Measurements from ENCODE around the gene RGP1. TPM values are rescaled to one million over a fixed set of nuclear protein-coding genes. Genes with fewer than 3 reads are reported as not detected.

The RGP1 gene
- total RNA-seq, 1 donor from 2014 or later = 26.5 TPM

DNA sequence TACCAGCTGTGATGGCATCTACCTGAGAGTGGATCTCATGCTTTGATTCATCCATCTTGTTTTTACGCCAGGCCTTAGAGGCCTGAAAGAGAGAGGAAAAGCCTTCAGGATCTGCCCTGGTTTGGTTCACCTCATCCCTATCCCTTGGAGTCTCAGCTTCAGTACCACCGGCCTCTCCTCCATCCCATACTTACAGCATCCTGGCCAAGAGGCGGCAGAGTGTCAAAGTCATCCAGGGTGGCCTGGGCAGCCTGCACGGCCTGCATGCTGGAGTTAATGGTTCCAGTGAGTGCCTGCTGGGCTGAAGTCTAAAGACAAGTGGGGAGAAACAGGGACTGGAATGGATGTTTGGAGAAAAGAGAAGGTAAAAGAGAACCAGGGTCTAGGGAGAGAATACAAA lies 29.5 kb upstream of the RGP1 start:
- intact Hi-C loops (cut with micrococcal nuclease) = no loop called here

DNA sequence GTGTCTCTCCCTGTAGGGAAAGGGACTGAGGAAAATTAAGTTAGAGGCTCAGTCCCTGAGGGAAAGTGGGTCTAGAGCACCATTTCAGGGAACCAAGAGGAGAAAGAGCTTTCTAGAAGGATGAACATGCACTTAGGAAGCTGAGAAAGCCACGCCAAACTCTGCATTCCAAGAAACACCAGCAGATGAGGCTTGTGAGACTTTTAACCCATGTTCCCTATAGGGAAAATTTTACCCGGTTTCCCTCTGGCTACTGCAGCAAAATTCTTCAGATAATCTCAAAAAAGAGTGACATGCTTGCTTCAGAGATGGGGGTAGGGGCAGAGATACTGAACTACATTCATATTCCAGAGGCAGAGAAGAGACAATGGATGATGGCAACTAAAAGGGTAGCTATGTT lies 25.7 kb upstream of the RGP1 start:
- intact Hi-C loops (cut with micrococcal nuclease) = no loop called here

DNA sequence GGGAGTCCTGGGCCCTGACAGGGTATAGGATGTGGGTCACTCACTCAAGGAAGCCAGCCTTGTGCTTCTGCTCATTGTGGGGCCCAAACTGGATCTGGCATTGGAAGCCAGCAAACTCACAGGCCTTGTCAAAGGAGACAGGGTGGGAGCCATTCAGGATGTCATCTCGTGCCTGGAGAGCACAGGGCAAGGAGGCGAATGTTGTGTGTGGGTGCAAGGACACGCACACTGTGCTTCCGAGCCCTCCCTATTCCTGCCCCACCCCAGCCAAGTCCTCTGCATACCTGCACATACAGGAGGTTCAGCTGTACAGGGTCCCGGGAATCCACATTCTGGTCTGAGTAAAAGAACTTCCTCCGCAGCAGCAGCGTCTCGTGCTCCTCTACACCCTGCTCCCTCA lies 25.2 kb upstream of the RGP1 start:
- intact Hi-C loops (cut with micrococcal nuclease) = no loop called here

DNA sequence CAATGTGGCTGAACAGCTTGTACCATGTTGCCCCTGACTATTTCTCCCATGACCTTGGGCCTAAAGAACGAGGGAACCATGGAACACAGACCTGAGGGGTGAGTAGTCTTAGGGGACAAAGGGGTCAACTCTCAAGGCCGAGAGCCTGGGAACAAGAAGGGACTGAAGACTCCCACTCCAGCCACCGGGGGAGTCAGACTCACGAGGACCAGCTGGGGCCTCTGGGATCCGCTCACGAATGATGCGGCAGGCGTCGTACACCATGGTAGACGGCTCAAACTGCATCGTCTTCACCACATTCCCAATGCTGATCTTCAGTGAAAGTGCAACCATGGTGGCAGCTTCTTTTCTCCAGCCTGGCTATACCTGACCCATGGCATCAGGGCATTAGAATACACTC lies 23.7 kb upstream of the RGP1 start:
- intact Hi-C loops (cut with micrococcal nuclease) = no loop called here

DNA sequence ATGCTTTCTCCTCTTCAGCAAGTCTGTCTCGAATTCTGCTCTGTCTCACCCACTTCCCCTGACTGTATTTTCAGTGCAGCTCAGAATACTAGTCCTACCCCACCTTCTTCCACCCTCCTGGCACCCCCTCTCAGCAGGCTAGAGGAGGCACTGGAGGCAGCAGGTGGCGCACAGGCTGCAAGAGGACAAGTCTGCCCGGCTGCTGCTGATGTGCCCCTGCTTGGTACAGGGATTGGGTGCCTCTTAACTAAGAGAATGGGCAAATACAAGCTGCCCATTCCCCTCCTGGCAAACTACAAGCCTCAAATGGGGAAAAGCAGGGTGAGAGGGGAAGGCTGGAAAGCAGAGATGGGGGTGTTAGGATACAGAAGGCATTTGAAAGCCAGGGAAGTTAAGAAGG lies 22.2 kb upstream of the RGP1 start:
- intact Hi-C loops (cut with micrococcal nuclease) = no loop called here

DNA sequence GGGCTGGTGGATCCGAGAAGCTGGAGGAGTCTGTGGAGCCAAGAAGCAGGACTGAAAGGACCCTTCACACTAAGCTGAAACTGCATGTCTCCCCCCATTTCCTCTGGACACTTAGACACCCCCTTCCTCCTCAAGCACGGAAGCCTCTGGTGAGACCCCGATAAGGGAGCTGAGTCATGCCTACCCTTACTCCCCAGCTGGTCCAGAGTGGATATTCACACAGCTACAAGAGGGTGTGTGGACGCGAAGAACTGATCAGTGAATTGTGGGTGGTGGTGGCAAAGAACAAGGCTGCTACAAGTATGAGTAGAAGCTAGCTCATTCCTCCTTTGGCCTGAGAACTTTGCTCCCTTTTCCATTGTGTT lies 21.4 kb upstream of the RGP1 start:
- intact Hi-C loops (cut with micrococcal nuclease) = loop anchor here (1.0 kb wide), 2 partner anchors 31 to 123 kb away; no protein-coding TSS in a partner anchor

DNA sequence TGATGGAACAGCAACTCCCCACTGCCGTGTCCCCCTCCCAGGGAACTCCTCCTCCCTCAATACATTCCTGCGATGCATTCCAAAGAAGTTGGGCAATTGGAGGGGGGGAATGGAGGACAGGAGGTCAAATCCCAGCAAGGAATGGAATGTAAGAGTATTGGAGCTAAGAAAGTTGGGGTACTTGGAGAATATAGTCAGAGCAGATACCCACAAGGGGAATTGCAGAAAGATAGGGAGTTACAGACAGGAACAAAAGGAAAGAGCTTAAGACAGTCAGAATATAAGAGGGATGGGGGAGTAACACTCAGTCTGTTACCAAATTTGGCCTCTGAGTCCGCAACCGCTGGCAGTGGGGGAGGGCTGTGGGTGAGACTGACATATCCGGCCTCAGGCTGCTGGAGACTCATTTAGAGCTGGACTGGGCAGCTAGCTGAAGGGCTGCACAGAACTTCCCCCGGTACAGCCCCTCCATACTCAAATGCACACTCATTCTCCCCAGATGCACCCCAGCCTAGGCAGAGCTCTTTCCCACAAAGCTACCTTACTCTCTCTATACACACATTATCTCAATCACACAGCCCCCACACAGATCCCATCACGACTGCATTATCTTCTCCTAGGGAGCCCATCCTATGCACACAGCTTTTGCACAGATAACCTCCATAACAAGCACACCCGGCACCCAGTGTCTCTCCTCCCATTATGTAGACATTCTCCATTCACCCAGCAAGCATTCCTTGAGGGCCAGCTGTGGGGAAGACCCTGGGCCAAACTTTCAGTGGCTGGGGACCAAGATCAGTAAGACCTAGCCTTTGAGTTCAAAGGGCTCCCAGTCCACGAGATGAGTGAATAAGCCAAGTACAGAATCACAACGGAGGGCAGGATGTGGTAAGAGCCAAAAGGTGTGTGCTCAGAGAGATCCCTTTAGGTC lies 20.8 kb upstream of the RGP1 start:
- intact Hi-C loops (cut with micrococcal nuclease) = loop anchor here (1.0 kb wide), 2 partner anchors 32 to 124 kb away; no protein-coding TSS in a partner anchor

DNA sequence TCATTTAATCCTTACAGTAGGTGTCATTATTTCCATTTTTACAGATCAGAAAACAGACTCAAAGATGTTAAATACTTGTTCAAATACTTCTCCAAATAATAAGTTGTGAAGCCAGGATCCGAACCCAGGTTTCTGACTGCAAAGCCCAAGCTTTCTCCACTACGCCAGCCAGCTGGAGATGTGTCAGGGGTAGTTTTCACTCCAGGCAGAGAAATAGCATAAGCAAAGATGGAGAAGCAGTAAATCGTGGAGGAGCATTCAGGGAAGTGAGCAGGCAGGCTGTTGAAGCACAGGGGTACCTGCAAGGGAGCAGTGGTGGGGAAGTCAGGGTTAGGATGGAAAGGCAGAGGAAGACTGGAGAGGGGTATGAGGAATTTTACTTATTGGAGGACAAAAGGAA lies 20.0 kb upstream of the RGP1 start:
- intact Hi-C loops (cut with micrococcal nuclease) = no loop called here

DNA sequence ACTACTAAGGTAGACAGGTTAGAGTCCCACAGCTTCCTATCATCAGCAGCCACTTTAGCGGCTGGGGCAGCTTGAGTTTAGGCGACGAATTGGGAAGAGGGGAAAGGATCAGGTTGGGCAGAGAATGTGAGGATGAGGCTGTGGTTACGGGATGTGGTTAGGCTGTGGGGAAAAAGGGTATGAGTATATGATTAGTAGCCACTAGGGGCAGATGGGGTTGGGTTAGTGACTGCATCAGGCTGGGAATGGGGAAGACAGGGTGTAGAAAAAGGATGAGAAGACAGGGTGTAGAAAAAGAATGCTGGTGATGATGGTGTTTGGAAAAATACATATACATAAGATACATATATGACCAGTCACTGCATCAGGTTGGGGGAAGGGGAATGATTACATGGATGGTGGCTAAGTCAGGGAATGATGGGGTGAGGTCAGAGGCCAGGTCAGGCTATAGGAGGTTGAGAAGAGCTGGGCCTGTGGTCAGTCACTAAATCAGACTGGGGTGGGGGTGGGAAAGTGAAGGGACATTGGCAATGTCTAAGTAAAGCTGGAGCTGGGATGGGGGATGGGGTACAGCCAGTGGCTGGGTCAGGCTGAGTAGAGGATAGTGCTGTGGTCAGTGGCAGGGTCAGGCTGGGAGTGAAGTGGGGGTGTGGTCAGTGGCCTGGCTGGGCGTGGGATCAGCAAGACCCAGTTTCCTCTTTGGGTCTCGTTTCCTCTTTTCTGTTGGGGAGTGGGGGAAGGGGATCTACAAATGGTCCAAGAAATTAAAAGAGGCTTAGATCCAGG lies 19.2 kb upstream of the RGP1 start:
- intact Hi-C loops (cut with micrococcal nuclease) = loop anchor here (5.0 to 10.0 kb wide), 7 partner anchors 235 to 1353 kb away; partner anchors contain the start of genes CCL27, GNE, MYORG and RUSC2

DNA sequence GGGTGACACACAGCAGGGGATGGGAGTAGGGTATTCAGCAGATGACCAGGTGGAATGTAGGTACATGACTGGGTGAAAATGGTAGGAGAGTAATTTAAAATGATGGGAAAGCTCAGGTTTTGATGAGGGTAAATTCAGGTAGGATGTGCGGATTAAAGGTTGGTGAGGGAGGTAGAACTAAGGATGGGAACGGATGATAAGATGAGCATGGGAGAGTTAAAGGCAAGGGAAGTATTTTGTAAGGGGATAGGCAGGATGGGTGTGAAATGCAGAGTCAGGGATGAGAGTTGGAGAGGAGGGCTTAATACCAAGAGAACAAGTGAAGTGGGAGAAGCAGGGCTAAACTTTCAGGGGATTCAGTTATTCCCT lies 18.6 kb upstream of the RGP1 start:
- intact Hi-C loops (cut with micrococcal nuclease) = loop anchor here (5.0 to 10.0 kb wide), 7 partner anchors 236 to 1353 kb away; partner anchors contain the start of genes CCL27, GNE, MYORG and RUSC2

DNA sequence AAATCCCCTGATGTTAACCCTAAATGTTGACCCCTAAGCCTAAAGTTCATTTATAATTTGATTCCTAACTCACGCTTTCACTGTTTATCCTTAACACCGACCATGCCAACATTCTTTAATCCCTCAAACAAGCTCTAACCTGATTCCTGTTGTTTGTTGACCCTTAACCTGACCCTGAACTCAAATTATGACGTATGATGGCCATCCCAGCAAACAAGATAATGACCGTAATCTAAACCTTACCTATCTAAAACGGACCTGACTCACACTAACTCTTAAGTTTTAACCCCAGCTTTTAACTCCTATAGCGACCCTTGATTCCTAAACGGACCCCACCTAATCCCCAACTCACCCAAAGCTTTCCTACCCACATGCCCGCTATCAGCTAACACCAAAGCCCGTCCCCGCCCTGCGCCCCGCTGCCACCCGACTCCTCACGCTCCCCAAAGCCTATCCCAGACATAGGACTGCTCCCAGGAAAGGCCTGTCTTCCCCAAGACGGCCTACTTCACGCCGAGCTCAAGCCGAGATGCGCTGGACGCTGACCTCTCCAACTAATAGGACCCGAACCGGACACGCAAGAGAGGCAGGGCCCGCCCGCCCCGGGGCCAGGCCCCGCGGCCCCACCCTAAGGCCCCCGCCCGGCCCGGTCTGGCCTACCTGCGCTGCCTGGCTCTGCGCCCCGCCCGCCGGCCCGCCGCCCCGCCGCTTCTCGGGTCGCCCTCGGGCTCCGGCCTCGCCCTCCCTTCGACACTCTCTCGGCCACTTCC lies 17.5 kb upstream of the RGP1 start:
- intact Hi-C loops (cut with micrococcal nuclease) = loop anchor here (1.0 to 10.0 kb wide), 19 partner anchors 18 to 1354 kb away; partner anchors contain the start of genes CCL27, CLTA, DNAJB5 and GBA2

DNA sequence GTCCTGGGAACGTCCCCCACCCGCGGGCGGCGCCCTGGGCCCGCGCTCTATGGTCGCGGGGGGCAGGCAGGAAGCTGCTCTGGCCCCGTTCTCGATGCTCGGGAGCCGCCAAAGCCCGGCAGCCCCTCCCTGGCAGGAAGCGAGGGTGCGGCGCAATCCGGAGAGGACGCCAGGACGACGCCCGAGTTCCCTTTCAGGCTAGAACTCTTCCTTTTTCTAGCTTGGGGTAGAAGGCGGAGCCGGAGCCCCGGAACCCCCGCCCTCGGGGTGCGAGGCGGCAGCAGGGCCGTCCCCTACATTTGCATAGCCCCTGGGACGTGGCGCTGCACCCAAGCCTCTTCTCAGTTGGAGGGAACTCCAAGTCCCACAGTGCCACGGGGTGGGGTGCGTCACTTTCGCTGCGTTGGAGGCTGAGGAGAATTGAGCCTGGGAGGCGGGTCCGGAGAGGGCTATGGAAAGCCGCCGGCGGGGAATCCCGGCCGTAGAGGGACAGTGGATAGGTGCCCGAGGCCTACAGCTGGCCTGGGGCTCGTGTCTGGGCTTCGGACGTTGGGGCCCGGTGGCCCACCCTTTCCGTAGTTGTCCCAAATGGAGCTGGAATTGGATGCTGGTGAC lies 16.8 kb upstream of the RGP1 start, which contains the start of the genes CREB3 and TLN1:
TSS of gene CREB3 (plus strand) at position 482 of the 615 bp plus-strand sequence. CDS start at position 589, 107 bp downstream.
TSS of gene TLN1 (minus strand) at position 11 of the 615 bp plus-strand sequence. CDS start 6,501 bp downstream, outside the sequence.
- intact Hi-C loops (cut with micrococcal nuclease) = loop anchor here (1.0 to 10.0 kb wide), 19 partner anchors 17 to 1355 kb away; partner anchors contain the start of genes CCL27, CLTA, DNAJB5 and GBA2

DNA sequence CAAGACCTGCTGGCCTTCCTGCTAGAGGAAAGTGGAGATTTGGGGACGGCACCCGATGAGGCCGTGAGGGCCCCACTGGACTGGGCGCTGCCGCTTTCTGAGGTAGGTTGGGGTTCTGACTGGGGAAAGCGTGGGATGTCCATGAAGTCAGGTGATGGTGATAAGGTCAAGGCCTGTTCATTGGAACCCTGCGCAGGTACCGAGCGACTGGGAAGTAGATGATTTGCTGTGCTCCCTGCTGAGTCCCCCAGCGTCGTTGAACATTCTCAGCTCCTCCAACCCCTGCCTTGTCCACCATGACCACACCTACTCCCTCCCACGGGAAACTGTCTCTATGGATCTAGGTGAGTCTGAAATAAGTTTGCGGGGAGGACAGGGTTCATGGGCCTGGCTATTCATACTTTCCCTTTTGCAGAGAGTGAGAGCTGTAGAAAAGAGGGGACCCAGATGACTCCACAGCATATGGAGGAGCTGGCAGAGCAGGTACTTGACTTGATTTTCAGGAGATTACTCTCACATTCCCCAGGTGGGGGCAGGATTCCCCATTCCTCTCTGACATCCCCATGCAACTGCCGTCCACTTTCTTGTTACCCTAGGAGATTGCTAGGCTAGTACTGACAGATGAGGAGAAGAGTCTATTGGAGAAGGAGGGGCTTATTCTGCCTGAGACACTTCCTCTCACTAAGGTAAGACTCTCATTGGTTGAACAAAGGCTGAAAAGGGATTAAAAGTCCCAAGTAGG lies 16.1 kb upstream of the RGP1 start:
- intact Hi-C loops (cut with micrococcal nuclease) = loop anchor here (1.0 to 10.0 kb wide), 19 partner anchors 16 to 1356 kb away; partner anchors contain the start of genes CCL27, CLTA, DNAJB5 and GBA2

DNA sequence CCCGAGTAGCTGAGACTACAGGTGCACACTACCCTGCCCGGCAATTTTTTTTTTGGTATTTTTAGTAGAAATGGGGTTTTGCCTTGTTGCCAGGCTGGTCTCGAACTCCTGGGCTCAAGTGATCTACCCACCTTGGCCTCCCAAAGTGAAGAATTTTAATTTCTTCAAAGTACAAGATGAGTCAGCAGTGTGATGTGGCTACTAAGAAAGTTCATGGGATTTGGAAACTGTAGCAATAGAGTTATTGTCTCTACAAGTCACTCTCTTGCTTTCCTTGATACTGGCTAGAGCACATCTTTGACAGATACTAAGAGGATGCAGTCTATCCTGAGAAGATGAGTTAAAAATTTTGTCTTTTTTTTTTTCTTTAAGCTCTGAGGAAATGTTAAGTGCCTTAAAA lies 15.0 kb upstream of the RGP1 start:
- intact Hi-C loops (cut with micrococcal nuclease) = loop anchor here (5.0 to 10.0 kb wide), 7 partner anchors 239 to 1357 kb away; partner anchors contain the start of genes CCL27, GNE, MYORG and RUSC2

DNA sequence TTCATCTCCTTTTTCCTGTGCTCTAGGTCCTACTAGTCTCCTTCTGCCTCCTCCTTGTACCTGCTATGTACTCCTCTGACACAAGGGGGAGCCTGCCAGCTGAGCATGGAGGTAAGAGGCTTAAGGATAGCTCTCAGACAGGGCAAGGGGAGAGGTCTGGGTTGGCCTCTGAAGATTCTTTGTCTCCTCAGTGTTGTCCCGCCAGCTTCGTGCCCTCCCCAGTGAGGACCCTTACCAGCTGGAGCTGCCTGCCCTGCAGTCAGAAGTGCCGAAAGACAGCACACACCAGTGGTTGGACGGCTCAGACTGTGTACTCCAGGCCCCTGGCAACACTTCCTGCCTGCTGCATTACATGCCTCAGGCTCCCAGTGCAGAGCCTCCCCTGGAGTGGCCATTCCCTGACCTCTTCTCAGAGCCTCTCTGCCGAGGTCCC lies 12.9 kb upstream of the RGP1 start:
- intact Hi-C loops (cut with micrococcal nuclease) = loop anchor here (1.0 to 10.0 kb wide), 8 partner anchors 12 to 1071 kb away; partner anchors contain the start of genes CCL27 and RUSC2

DNA sequence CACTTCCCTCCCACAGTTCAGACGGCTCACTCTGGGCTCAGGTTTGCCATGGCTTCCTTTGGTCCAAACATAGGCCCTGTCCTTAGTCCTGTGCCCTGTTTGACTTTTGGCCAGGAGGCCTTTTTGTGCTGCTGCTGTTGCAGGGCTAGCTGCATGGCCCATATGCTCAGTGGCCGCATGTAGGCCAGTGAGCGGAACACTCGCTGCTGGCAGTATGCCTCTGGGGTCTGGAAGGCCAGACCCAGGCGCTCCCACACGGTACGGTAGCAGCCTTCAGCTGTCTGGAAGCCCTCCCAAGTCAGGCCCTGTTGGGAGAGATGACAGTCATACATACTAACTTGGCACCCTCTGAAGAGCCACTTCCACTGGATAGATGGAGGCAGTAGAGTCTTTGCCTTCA lies 11.9 kb upstream of the RGP1 start:
- intact Hi-C loops (cut with micrococcal nuclease) = loop anchor here (5.0 to 10.0 kb wide), 3 partner anchors 242 to 1072 kb away; partner anchors contain the start of genes CCL27 and RUSC2

DNA sequence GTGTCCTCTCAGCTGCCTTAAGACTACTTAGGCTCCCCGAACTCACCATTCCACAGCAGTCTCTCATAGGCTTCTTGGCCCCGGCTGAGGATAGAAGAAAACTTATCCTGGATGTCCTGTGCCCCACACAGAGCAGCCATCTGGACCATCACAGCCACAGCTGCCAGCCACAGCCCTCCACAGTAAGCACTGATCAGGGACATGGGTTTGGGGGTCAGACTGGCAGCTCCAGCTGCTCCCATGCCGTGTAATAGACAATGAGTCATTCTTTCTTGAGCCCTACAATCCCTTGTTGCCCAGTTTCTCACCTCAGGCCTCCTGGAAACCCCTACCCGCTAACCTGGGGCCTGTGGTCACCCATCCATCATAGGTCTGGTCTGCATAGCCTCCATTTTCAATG lies 10.9 kb upstream of the RGP1 start:
- intact Hi-C loops (cut with micrococcal nuclease) = loop anchor here (5.0 to 10.0 kb wide), 3 partner anchors 243 to 1073 kb away; partner anchors contain the start of genes CCL27 and RUSC2

DNA sequence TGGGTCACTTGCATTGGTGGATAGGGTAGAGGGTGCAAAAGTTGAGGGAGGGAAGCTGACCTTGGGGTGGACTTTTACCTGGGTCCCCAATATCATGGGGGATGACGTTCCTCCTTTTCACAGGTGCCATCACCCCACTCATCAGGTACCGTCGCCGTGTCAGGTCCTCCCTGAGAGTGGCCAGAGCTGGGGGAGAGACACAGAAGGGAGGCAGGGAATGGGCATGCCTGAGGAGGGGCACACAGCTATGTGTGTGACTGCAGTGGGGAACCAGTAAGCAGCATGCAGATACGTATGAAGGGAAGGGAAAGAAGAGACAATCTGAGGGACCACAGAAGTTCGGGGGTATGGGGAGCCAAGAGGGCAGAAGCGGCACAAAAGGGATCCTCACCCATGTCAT lies 10.2 kb upstream of the RGP1 start:
- intact Hi-C loops (cut with micrococcal nuclease) = loop anchor here (5.0 to 10.0 kb wide), 3 partner anchors 244 to 1074 kb away; partner anchors contain the start of genes CCL27 and RUSC2

DNA sequence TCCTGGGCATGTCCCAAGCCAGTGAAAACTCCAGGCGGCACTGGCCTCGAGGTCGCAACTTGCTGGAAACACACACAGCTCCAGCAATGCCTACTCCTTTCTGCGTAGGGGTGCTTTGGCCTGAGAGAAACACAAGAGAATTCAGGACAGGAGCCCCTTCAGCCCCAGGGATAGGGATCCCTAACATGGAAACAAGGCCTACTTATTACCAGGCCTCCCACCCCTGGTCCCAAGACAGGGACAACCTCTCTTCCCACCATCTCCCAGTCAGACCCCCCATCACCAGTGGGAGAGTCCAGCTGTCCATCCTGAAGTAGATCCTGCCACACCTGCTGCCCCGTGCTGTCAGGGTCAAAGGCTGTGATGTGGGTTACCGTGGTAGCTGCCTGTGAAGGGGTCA lies 8.8 kb upstream of the RGP1 start:
- intact Hi-C loops (cut with micrococcal nuclease) = no loop called here

Data from T-helper 1 cell treated with Interleukin-12 subunit alpha and Interleukin-12 subunit beta and Interleukin-4 antibody, amounts not matched to agents 30 ng/mL and 1 ng/mL, for 36 hours (primary cell).